WERI-Rb-1 (cell line): ENCODE data around the gene CALR.

Experiments
- DNase-seq: peaks from one replicate; pipeline ENCODE4 v3.0.0-alpha.2; 2020
- H3K27ac ChIP-seq: fragments of 250-450 bp; sonication (Bioruptor Pico); 2 replicates; pipeline ENCODE4 v1.5.1; 2020; ENCODE audit warnings: mild to moderate bottlenecking, moderate library complexity
- H3K27me3 ChIP-seq: fragments of 250-450 bp; sonication (Bioruptor Pico); 2 replicates; pipeline ENCODE4 v1.5.1; 2021; ENCODE audit warnings: mild to moderate bottlenecking, low read depth, moderate library complexity; ENCODE audit not compliant: insufficient read depth, severe bottlenecking
- H3K36me3 ChIP-seq: fragments of 250-450 bp; sonication (Bioruptor Pico); 2 replicates; pipeline ENCODE4 v1.5.1; 2020; ENCODE audit warnings: mild to moderate bottlenecking, moderate library complexity
- H3K4me3 ChIP-seq: 2 replicates; pipeline ENCODE4 v1.5.1; 2011; ENCODE audit warnings: low read depth, mild to moderate bottlenecking, control low read depth, low read length
- H3K9me3 ChIP-seq: fragments of 250-450 bp; sonication (Bioruptor Pico); 2 replicates; pipeline ENCODE4 v1.5.1; 2021; ENCODE audit warnings: mild to moderate bottlenecking, moderate library complexity; ENCODE audit not compliant: severe bottlenecking
- CTCF ChIP-seq: IDR thresholded peaks from 2 replicates; pipeline ENCODE4 v1.5.1; 2011; ENCODE audit warnings: low read depth, mild to moderate bottlenecking, control low read depth, inconsistent platforms, low read length

Gene CALR

DNA sequence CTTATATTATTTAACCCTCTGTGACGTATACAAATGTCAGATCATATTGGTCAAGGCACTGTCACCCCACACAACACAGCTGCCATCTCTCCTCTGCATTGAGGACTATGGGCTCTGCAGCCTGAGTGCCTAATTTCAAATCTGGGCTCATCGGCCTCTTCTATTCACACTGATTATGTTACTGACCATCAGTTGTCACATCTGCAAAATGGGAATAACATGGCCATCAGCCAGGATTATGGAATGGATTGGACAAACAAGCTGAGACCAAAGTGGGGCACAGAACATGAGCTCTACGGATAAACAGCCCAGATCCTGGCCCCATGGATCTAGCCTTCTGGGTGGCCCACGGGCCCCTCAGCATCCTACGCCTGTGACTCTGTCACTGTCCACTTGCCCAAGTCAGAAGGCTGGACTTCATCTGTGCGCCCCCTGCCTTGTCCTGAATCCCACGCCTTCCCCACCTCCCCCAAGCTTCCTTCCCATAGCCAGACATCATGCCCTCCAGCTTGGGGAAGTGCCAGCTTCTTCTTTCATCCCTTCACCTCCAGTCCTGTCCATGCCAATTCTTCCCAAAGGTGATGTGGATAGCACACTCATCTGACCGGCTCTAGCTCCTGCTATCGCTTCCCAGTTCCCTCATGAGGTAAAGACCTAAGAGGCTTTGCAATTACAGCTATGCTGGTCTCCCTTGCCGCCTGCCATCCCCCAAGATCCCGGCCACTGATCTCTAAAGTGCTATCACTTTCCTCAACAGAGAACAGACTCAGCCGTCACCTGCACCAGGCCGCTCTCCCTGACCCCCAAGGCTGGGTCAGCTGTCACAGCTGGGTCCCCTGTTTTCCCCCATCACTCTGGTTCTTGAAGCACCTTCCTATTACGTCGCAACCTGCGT, 5.8 kb upstream of the CALR start:
- Histone ChIP-seq H3K27ac (peak overlapping the region; percentile 87), H3K27me3 (no peaks in the 10 kb centered on the region), H3K4me3 (peak overlapping the region; percentile 78), H3K36me3 (peaks cover 31% of the 10 kb centered on the region), H3K9me3 (no peaks in the 10 kb centered on the region)
- no peak for DNase-seq
- TF ChIP-seq CTCF = no peak

DNA sequence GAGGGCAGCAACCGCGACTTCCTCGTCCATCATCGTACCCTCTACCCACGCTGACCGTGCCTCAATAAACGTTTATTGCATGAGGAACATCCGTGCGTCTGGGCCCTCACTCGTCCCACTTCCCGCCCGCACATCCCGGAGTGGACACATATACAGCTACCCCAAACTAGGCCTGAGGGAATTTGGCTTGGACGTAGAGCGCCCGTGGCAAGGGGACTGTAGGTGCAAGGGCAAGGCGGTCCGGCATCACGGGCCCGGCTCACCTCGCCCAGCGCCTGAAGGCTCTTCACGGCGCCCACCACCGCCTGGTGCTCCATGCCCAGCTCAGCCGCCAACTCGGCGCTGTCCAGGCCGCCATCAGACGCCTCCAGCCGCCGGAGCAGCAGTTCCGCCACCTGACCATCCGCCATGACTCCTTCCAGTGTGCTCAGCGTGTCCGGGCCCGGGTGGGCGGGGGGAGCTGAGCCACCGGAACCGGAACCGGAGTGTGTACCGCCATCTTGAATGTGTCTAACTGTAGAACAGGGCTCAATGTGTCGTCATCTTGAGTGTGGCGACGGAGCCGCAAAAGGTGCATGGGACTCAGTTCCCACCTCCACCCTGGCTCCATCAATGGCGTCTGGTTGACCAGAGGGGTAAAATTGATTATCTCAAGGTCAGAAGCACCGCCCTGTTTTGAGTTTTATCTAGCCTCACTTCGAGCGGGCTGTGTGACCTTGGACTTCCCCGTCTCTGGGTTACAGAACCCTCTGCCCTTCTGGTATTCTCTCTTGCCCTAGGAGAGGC, 4.9 kb upstream of the CALR start, which contains the start of gene FARSA:
TSS of gene FARSA (minus strand) at position 425 of the 786 bp plus-strand sequence. CDS start at position 410, 15 bp downstream.
- TF ChIP-seq CTCF = no peak
- peak; percentile 91 for DNase-seq
- no peaks in the 10 kb centered on the region for H3K9me3 ChIP-seq
- H3K4me3 ChIP-seq = peak within 1 kb of the TSS; percentile 78
- peaks cover 27% of the 10 kb centered on the region for H3K36me3 ChIP-seq
- no peaks in the 10 kb centered on the region for H3K27me3 ChIP-seq
- peak within 1 kb of the TSS; percentile 87 for H3K27ac ChIP-seq

- no peak for TF ChIP-seq CTCF
- H3K27ac ChIP-seq = no peak overlapping the region
- H3K4me3 ChIP-seq = no peak overlapping the region
- no peaks in the 10 kb centered on the region for H3K27me3 ChIP-seq
- no peaks in the 10 kb centered on the region for H3K9me3 ChIP-seq
- peaks cover 29% of the 10 kb centered on the region for H3K36me3 ChIP-seq
- DNase-seq = no peak
Measured at GRCh38 chr19:12935071-12935470, 3.3 kb upstream of the CALR start.

GRCh38 chr19:12936582-12936981, 1.8 kb upstream of the CALR start:
- H3K27ac ChIP-seq = peak overlapping the region; percentile 98
- peaks cover 35% of the 10 kb centered on the region for H3K36me3 ChIP-seq
- DNase-seq = no peak
- H3K27me3 ChIP-seq = no peaks in the 10 kb centered on the region
- TF ChIP-seq CTCF = no peak
- no peak overlapping the region for H3K4me3 ChIP-seq
- no peaks in the 10 kb centered on the region for H3K9me3 ChIP-seq

DNA sequence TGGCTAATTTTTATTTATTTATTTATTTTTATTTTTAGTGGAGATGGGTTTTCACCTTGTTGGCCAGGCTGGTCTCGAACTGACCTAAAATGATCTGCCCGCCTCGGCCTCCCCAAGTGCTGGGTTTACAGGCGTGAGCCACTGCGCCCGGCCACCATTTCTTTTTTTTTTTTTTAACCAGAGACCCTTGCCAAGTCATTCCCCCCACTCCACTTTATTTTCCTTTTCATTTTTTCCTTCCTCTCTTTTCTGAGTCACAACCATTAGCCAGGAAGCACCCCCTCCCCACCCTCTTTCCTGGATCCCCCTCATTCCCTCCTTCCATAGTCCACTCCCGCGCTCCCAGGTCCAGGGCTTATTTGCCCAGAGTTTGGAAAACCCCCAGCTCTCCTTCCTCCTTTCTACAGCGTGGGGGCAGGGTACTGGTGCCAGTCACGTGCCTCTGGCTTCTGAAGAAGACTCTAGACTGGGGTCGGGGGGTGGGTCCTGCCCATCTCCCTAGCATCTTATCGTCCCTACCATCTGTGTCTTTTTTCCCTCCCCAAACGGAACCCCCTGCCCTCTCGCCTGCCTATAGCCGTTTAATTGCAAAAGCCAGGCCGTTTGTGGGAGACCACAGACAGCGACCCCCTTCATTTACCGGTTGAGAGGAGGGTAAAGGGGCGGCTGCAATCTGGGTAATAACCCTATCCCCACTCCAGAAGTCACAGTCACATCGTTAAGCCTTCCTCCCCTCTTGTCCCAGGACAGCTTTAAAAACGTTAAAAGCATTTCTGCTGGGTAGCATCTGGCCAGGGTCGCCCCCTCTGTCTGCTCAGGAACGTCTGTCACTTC, 1.1 kb upstream of the CALR start:
- peak; percentile 79 for DNase-seq
- Histone ChIP-seq H3K27ac (peak overlapping the region; percentile 98), H3K9me3 (no peaks in the 10 kb centered on the region), H3K27me3 (no peaks in the 10 kb centered on the region), H3K36me3 (peaks cover 42% of the 10 kb centered on the region), H3K4me3 (peak overlapping the region; percentile 60)
- no peak for TF ChIP-seq CTCF
